ENCODE results near the gene ITGA11.
"Not testable (repeated sequence)": the region's sequence is repeated elsewhere in the genome, so short reads cannot be mapped to it uniquely, and the experiment has no call there.

The ITGA11 gene

GRCh38 chr15:68430471-68431036 is 1.4 kb downstream of the ITGA11 start:
- Histone ChIP-seq H3K36me3 (ENCODE audit: control insufficient read depth, insufficient read depth, low read length) (no peaks in the 10 kb centered on the region), H3K9me3 (ENCODE audit: control insufficient read depth, insufficient read depth, low read length) (no peaks in the 10 kb centered on the region), H3K4me3 (ENCODE audit: low read depth, low read length) (peak overlapping the region; percentile 68), H3K4me1 (ENCODE audit: control insufficient read depth, insufficient read depth, low read length) (peaks cover 6% of the 10 kb centered on the region), H3K9ac (ENCODE audit: low read depth, low read length) (no peak overlapping the region), H3K27me3 (ENCODE audit: control insufficient read depth, insufficient read depth, low read length) (peaks cover 72% of the 10 kb centered on the region)

GRCh38 chr15:68429691-68430470 is 2.1 kb downstream of the ITGA11 start:
- Histone ChIP-seq H3K9ac (ENCODE audit: low read depth, low read length) (no peak overlapping the region), H3K9me3 (ENCODE audit: control insufficient read depth, insufficient read depth, low read length) (no peaks in the 10 kb centered on the region), H3K4me3 (ENCODE audit: low read depth, low read length) (peak overlapping the region; percentile 68), H3K4me1 (ENCODE audit: control insufficient read depth, insufficient read depth, low read length) (peaks cover 6% of the 10 kb centered on the region), H3K36me3 (ENCODE audit: control insufficient read depth, insufficient read depth, low read length) (no peaks in the 10 kb centered on the region), H3K27me3 (ENCODE audit: control insufficient read depth, insufficient read depth, low read length) (peaks cover 72% of the 10 kb centered on the region)

- Histone ChIP-seq H3K9me3 (ENCODE audit: control insufficient read depth, insufficient read depth, low read length) (no peaks in the 10 kb centered on the region), H3K4me3 (ENCODE audit: low read depth, low read length) (no peak overlapping the region), H3K27me3 (ENCODE audit: control insufficient read depth, insufficient read depth, low read length) (peaks cover 62% of the 10 kb centered on the region), H3K36me3 (ENCODE audit: control insufficient read depth, insufficient read depth, low read length) (no peaks in the 10 kb centered on the region), H3K9ac (ENCODE audit: low read depth, low read length) (no peak overlapping the region), H3K4me1 (ENCODE audit: control insufficient read depth, insufficient read depth, low read length) (peaks cover 6% of the 10 kb centered on the region)
These were observed 3.5 kb downstream of the ITGA11 start for GRCh38 chr15:68428431-68428940.

- H3K4me1 ChIP-seq (ENCODE audit: control insufficient read depth, insufficient read depth, low read length), result peaks cover 6% of the 10 kb centered on the region
- H3K9me3 ChIP-seq (ENCODE audit: control insufficient read depth, insufficient read depth, low read length), result no peaks in the 10 kb centered on the region
- no peaks in the 10 kb centered on the region for H3K36me3 ChIP-seq (ENCODE audit: control insufficient read depth, insufficient read depth, low read length)
- no peak overlapping the region for H3K4me3 ChIP-seq (ENCODE audit: low read depth, low read length)
- H3K9ac ChIP-seq (ENCODE audit: low read depth, low read length), result no peak overlapping the region
- H3K27me3 ChIP-seq (ENCODE audit: control insufficient read depth, insufficient read depth, low read length), result peaks cover 56% of the 10 kb centered on the region
These were observed 4.0 kb downstream of the ITGA11 start for GRCh38 chr15:68427963-68428362.

GRCh38 chr15:68427366-68427765 is 4.6 kb downstream of the ITGA11 start:
- H3K27me3 ChIP-seq (ENCODE audit: control insufficient read depth, insufficient read depth, low read length), result peaks cover 50% of the 10 kb centered on the region

GRCh38 chr15:68426116-68426515 is 5.8 kb downstream of the ITGA11 start:
- Histone ChIP-seq H3K36me3 (ENCODE audit: control insufficient read depth, insufficient read depth, low read length) (no peaks in the 10 kb centered on the region), H3K4me3 (ENCODE audit: low read depth, low read length) (no peak overlapping the region), H3K27me3 (ENCODE audit: control insufficient read depth, insufficient read depth, low read length) (peaks cover 40% of the 10 kb centered on the region), H3K4me1 (ENCODE audit: control insufficient read depth, insufficient read depth, low read length) (peaks cover 3% of the 10 kb centered on the region), H3K9ac (ENCODE audit: low read depth, low read length) (no peak overlapping the region), H3K9me3 (ENCODE audit: control insufficient read depth, insufficient read depth, low read length) (no peaks in the 10 kb centered on the region)

More at GRCh38 chr15:68427366-68427765, 4.6 kb downstream of the ITGA11 start:
- Histone ChIP-seq H3K36me3 (ENCODE audit: control insufficient read depth, insufficient read depth, low read length) (no peaks in the 10 kb centered on the region), H3K9me3 (ENCODE audit: control insufficient read depth, insufficient read depth, low read length) (no peaks in the 10 kb centered on the region), H3K9ac (ENCODE audit: low read depth, low read length) (no peak overlapping the region), H3K4me1 (ENCODE audit: control insufficient read depth, insufficient read depth, low read length) (peaks cover 2% of the 10 kb centered on the region), H3K4me3 (ENCODE audit: low read depth, low read length) (no peak overlapping the region)

- Histone ChIP-seq H3K4me1 (ENCODE audit: control insufficient read depth, insufficient read depth, low read length) (peaks cover 5% of the 10 kb centered on the region), H3K4me3 (ENCODE audit: low read depth, low read length) (no peak overlapping the region), H3K9ac (ENCODE audit: low read depth, low read length) (no peak overlapping the region), H3K27me3 (ENCODE audit: control insufficient read depth, insufficient read depth, low read length) (peaks cover 35% of the 10 kb centered on the region), H3K9me3 (ENCODE audit: control insufficient read depth, insufficient read depth, low read length) (no peaks in the 10 kb centered on the region), H3K36me3 (ENCODE audit: control insufficient read depth, insufficient read depth, low read length) (no peaks in the 10 kb centered on the region)
These were observed 6.4 kb downstream of the ITGA11 start for GRCh38 chr15:68425428-68426060.

GRCh38 chr15:68424754-68425390 is 7.1 kb downstream of the ITGA11 start:
- peaks cover 28% of the 10 kb centered on the region for H3K27me3 ChIP-seq (ENCODE audit: control insufficient read depth, insufficient read depth, low read length)
- no peaks in the 10 kb centered on the region for H3K36me3 ChIP-seq (ENCODE audit: control insufficient read depth, insufficient read depth, low read length)
- no peaks in the 10 kb centered on the region for H3K9me3 ChIP-seq (ENCODE audit: control insufficient read depth, insufficient read depth, low read length)
- peaks cover 12% of the 10 kb centered on the region for H3K4me1 ChIP-seq (ENCODE audit: control insufficient read depth, insufficient read depth, low read length)
- H3K9ac ChIP-seq (ENCODE audit: low read depth, low read length), result no peak overlapping the region
- no peak overlapping the region for H3K4me3 ChIP-seq (ENCODE audit: low read depth, low read length)

- Histone ChIP-seq H3K27me3 (ENCODE audit: control insufficient read depth, insufficient read depth, low read length) (peaks cover 16% of the 10 kb centered on the region), H3K9me3 (ENCODE audit: control insufficient read depth, insufficient read depth, low read length) (no peaks in the 10 kb centered on the region), H3K9ac (ENCODE audit: low read depth, low read length) (no peak overlapping the region), H3K4me1 (ENCODE audit: control insufficient read depth, insufficient read depth, low read length) (peaks cover 13% of the 10 kb centered on the region), H3K4me3 (ENCODE audit: low read depth, low read length) (no peak overlapping the region), H3K36me3 (ENCODE audit: control insufficient read depth, insufficient read depth, low read length) (no peaks in the 10 kb centered on the region)
These were observed 8.3 kb downstream of the ITGA11 start for GRCh38 chr15:68423359-68424296.

GRCh38 chr15:68422403-68423145 is 9.4 kb downstream of the ITGA11 start:
- H3K27me3 ChIP-seq (ENCODE audit: control insufficient read depth, insufficient read depth, low read length); H3K9ac ChIP-seq (ENCODE audit: low read depth, low read length); H3K36me3 ChIP-seq (ENCODE audit: control insufficient read depth, insufficient read depth, low read length); H3K4me3 ChIP-seq (ENCODE audit: low read depth, low read length); H3K9me3 ChIP-seq (ENCODE audit: control insufficient read depth, insufficient read depth, low read length): not testable (repeated sequence)
- H3K4me1 ChIP-seq (ENCODE audit: control insufficient read depth, insufficient read depth, low read length), result peaks cover 13% of the 10 kb centered on the region

Data from iPS-15b (cell line).